Adrenal gland (tissue), 12 donors: ENCODE results near the gene RAB20. TPM values are rescaled to one million over a fixed set of nuclear protein-coding genes. Genes with fewer than 3 reads are reported as not detected.

Experiments
- DNase-seq, 7 donors: peaks; one replicate each; pipeline ENCODE4 v3.0.0-alpha.2; 2019 to 2020
- H3K27ac ChIP-seq, 5 donors: fragments of 200-600 bp; sonication (generic) in 4 of 5; 1 replicate in 3 of 5; 2 replicates in 2 of 5; pipeline versions ENCODE4 v1.5.1 to v1.8.0; 2016 to 2020; ENCODE audit warnings: mild to moderate bottlenecking in 1 of 5
- H3K27me3 ChIP-seq: fragments of 200-600 bp; 2 replicates; pipeline ENCODE4 v1.8.0; 2021
- H3K36me3 ChIP-seq, 2 donors: fragments of 200-600 bp; replicated peaks in 1 of 2; 1 replicate in 1 of 2; 2 replicates in 1 of 2; pipeline versions ENCODE4 v1.5.1 to v1.8.0; 2018 to 2022
- H3K4me1 ChIP-seq, 2 donors: fragments of 200-600 bp; replicated peaks in 1 of 2; 1 replicate in 1 of 2; 2 replicates in 1 of 2; pipeline versions ENCODE4 v1.5.1 to v1.8.0; 2018 to 2021
- H3K4me3 ChIP-seq, 4 donors: fragments of 200-600 bp; sonication (generic) in 3 of 4; one replicate each; pipeline ENCODE4 v1.5.1; 2016 to 2018
- H3K9me3 ChIP-seq, 3 donors: fragments of 200-600 bp; sonication (generic) in 1 of 3; replicated peaks in 1 of 3; 1 replicate in 2 of 3; 2 replicates in 1 of 3; pipeline versions ENCODE4 v1.5.1 to v1.8.0; 2016 to 2021
- CTCF ChIP-seq, 6 experiments: fragments of 450-650 bp in 4 of 6; fragments of 200-600 bp in 2 of 6; sonication (generic) in 1 of 6; IDR thresholded peaks; 1 replicate in 5 of 6; 2 replicates in 1 of 6; pipeline versions ENCODE4 v1.5.1 to v1.8.0; 2016 to 2021; ENCODE audit warnings: antibody characterized with exemption in 6 of 6, mild to moderate bottlenecking in 2 of 6, moderate library complexity in 1 of 6
- POLR2A ChIP-seq, 2 donors: fragments of 450-650 bp; IDR thresholded peaks; one replicate each; pipeline ENCODE4 v1.6.1; 2017; ENCODE audit warnings: antibody characterized with exemption in 2 of 2, mild to moderate bottlenecking in 2 of 2, moderate library complexity in 1 of 2
- WGBS, 4 donors: extraction: QIAGEN DNeasy Blood & Tissue Kit in 2 of 4; methylation state at CpG; one replicate each; pipeline versions ENCODE4 v1.1.5 to v1.1.7; 2013 to 2017; 5-methylcytosine and 5-hydroxymethylcytosine counted together
- intact Hi-C, 2 donors: fragments of 100-400 bp; cut with DNase I; formaldehyde crosslinking; loops; one replicate each; pipeline versions ENCODE4 v1.14.1 to v1.15.0; 2022 to 2023
- polyA plus RNA-seq, 3 donors: library from polyadenylated mRNA; stranded (reverse); fragments of 200-250 nt in 2 of 3; fragments of 350-450 nt in 1 of 3; fragmentation: Illumina TruSeq in 1 of 3; extraction: RNeasy Lipid Tissue Mini Kit (QIAGEN cat#74804) in 1 of 3; gene quantifications; one replicate each; pipeline ENCODE4 v1.2.3, GENCODE V29; 2013 to 2014
- total RNA-seq, 9 donors: library from RNA; depleted of rRNA in 4 of 9; stranded (reverse); fragments of >200 nt in 4 of 9; fragments of 120-200 nt in 1 of 9; fragmentation: NEBNext Ultra II Directional in 1 of 9; extraction: Animal tissue kit (Norgen Biotek cat#: 25700) in 1 of 9; gene quantifications; one replicate each; pipeline versions ENCODE4 v1.1.0 to v1.2.4, GENCODE V29; 2013 to 2023
- donor health status: healthy with polysubstance abuse.
- donor health status: Bipolar disorder and iron deficiency.
- donor health status: DM: yes; HTN: yes; CAD: no.
- donor health status: DM: no; HTN: no; CAD: no.
- donor health status: DM: no; HTN: no; CAD: no.
- donor health status: DM: yes; HTN: yes; CAD: no.

Gene RAB20
- total and polyA plus RNA-seq, 12 donors = 15.0 to 259 (median 40.5) TPM

DNA sequence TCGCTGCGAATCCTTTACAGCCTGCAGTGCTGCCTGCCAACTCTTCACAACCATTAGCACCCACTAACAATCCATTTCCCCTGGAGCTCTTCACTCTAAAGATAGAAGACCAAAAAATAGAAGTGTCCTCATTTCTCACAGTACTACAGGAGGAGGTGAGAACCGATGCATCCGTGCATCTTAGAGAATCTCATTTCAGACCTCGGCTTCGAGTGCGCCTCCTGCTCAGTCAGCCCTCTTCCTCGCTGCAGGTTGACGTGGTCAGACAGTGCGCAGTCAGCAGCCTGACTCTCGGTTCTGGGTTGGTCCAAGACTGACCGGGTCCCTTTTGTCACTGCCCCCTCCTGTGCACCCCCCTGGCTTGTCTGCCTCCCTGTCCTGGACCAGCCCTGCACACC is 85.3 kb downstream of the RAB20 start:
- H3K4me1 ChIP-seq = no peaks in the 10 kb centered on the region
- TF ChIP-seq POLR2A (IDR thresholded peaks at IDR 0.05) (no peak), CTCF (IDR thresholded peaks at IDR 0.05) (no peak)
- no peaks in the 10 kb centered on the region for H3K9me3 ChIP-seq
- peaks cover 0 to 17% of the 10 kb centered on the region in 2 donors for H3K36me3 ChIP-seq
- intact Hi-C loops = no loop called here
- H3K27ac ChIP-seq = no peak overlapping the region
- no peak overlapping the region for H3K4me3 ChIP-seq
- no peaks in the 10 kb centered on the region for H3K27me3 ChIP-seq
- WGBS, 4 donors = 86 to 94% (median 87%) methylated on average over 11 to 12 of the region's 12 CpGs
- no peak for DNase-seq

DNA sequence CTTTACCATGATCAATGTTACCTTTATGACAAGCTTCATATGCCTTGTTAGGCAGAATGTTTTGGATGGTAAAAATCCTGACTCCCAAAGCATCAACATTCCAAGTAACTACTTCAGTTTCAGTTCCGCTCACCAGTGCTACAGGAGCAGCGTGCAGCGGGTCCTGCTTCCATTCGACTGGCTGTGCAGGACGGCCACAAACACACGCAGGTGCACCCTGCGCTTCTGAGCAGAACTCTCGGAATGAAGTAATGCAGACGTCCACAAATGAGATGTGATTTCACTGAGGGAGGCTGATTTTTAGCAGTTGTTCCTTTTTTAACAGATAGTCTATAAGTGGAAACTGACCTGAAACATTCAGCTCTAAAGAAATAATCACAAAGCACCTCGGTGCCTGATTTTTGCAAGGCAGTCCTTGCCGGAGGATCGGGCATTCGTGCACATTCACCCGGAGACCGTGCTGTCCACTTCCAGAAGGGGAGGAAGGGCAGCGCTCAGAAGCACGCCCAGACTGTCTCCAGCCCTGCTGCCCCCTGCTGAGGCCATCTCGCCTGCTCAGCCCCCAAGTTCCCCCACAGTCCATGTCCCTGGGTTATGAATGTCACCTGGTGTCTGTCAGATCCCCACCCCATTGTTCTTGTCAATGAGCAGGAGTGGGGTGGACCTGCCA is 85.8 kb downstream of the RAB20 start:
- Histone ChIP-seq H3K36me3 (peaks cover 0 to 17% of the 10 kb centered on the region in 2 donors), H3K27ac (no peak overlapping the region)
- intact Hi-C loops = no loop called here

GRCh38 chr13:110475117-110475516 is 86.4 kb downstream of the RAB20 start:
- DNase-seq = no peak
- Histone ChIP-seq H3K27me3 (no peaks in the 10 kb centered on the region), H3K4me3 (no peak overlapping the region), H3K4me1 (peaks cover 1 to 5% of the 10 kb centered on the region in 2 donors), H3K36me3 (peaks cover 0 to 17% of the 10 kb centered on the region in 2 donors), H3K27ac (no peak overlapping the region), H3K9me3 (no peaks in the 10 kb centered on the region)
- intact Hi-C loops = no loop called here
- WGBS, 4 donors = 76 to 82% (median 80%) methylated on average over 9 of the region's 9 CpGs
- TF ChIP-seq CTCF (IDR thresholded peaks at IDR 0.05) = no peak

More for the DNA sequence above, 85.8 kb downstream of the RAB20 start:
- H3K4me3 ChIP-seq = no peak overlapping the region
- peaks cover 0 to 4% of the 10 kb centered on the region in 2 donors for H3K4me1 ChIP-seq
- WGBS, 4 donors = 82 to 93% (median 90%) methylated on average over 17 to 18 of the region's 18 CpGs
- DNase-seq = no peak
- TF ChIP-seq CTCF (IDR thresholded peaks at IDR 0.05) (no peak), POLR2A (IDR thresholded peaks at IDR 0.05) (no peak)
- H3K27me3 ChIP-seq = no peaks in the 10 kb centered on the region
- no peaks in the 10 kb centered on the region for H3K9me3 ChIP-seq

GRCh38 chr13:110474713-110475112 is 86.8 kb downstream of the RAB20 start:
- DNase-seq = no peak
- TF ChIP-seq CTCF (IDR thresholded peaks at IDR 0.05) = no peak
- TF ChIP-seq POLR2A (IDR thresholded peaks at IDR 0.05) = no peak
- WGBS, 4 donors = 84 to 91% (median 87%) methylated on average over 21 of the region's 21 CpGs
- Histone ChIP-seq H3K27me3 (no peaks in the 10 kb centered on the region), H3K4me1 (peaks cover 3 to 5% of the 10 kb centered on the region in 2 donors), H3K36me3 (peaks cover 0 to 17% of the 10 kb centered on the region in 2 donors), H3K27ac (no peak overlapping the region), H3K4me3 (no peak overlapping the region), H3K9me3 (no peaks in the 10 kb centered on the region)
- intact Hi-C loops = no loop called here

Other genes starting within 250 kb of the RAB20 start
- 10 to 100 TPM; 55.0 to 89.4 (median 59.4) TPM for gene NAXD, start 53.8 kb upstream of the RAB20 start, total RNA-seq
- 100 to 1,000 TPM in 2 of 3 donors, 10 to 100 TPM in 1; 48.5 to 107 (median 101) TPM for gene NAXD, start 53.8 kb upstream of the RAB20 start, polyA plus RNA-seq
- 10 to 100 TPM; 38.5 to 87.1 (median 57.6) TPM for gene CARS2, start 144.4 kb upstream of the RAB20 start, total RNA-seq
- 100 to 1,000 TPM in 2 of 3 donors, 10 to 100 TPM in 1; 54.3 to 254 (median 169) TPM for gene CARS2, start 144.4 kb upstream of the RAB20 start, polyA plus RNA-seq
- gene ING1, start 152.0 kb upstream of the RAB20 start, total RNA-seq = 10 to 100 TPM in 4 of 9 donors, 1 to 10 TPM in 5; 6.2 to 28.6 (median 9.3) TPM
- gene ING1, start 152.0 kb upstream of the RAB20 start, polyA plus RNA-seq = 1 to 10 TPM; 4.3 to 8.8 (median 8.8) TPM